GM23338 (cell line): Measurements from ENCODE around the gene PBLD. TPM values are rescaled to one million over a fixed set of nuclear protein-coding genes. Genes with fewer than 3 reads are reported as not detected.
A peak's percentile ranks its signal among the peaks of the same experiment; 100 is the strongest.

Experiments
- ATAC-seq: fragments of 200-7000 bp; cut with Tn5 transposase; 3 replicates; pipeline ENCODE4 v1.9.1; 2020
- DNase-seq: peaks from one replicate; pipeline ENCODE4 v3.0.0-alpha.2; 2015; ENCODE audit warnings: low spot score
- H2AFZ ChIP-seq: fragments of 200-600 bp; sonication (generic); 2 replicates; pipeline ENCODE4 v1.8.0; 2016; ENCODE audit warnings: antibody characterized with exemption, mild to moderate bottlenecking, moderate library complexity
- H3F3A ChIP-seq: fragments of 200-600 bp; sonication (generic); replicated peaks from 2 replicates; pipeline ENCODE4 v1.8.0; 2017; ENCODE audit warnings: antibody characterized with exemption, mixed run types, low read depth
- H3K27ac ChIP-seq: fragments of 200-600 bp; sonication (generic); 2 replicates; pipeline ENCODE4 v1.6.1; 2016; ENCODE audit warnings: low read depth
- H3K27me3 ChIP-seq: fragments of 200-600 bp; sonication (generic); 2 replicates; pipeline ENCODE4 v1.8.0; 2016; ENCODE audit warnings: mild to moderate bottlenecking, mixed run types, moderate library complexity; ENCODE audit not compliant: insufficient read depth
- H3K36me3 ChIP-seq: fragments of 200-600 bp; sonication (generic); 2 replicates; pipeline ENCODE4 v1.8.0; 2016; ENCODE audit warnings: mild to moderate bottlenecking; ENCODE audit not compliant: insufficient read depth
- H3K4me1 ChIP-seq: fragments of 200-600 bp; sonication (generic); 2 replicates; pipeline ENCODE4 v1.8.0; 2016; ENCODE audit warnings: mild to moderate bottlenecking, moderate library complexity; ENCODE audit not compliant: insufficient read depth
- H3K4me2 ChIP-seq: fragments of 200-600 bp; sonication (generic); 2 replicates; pipeline ENCODE4 v1.7.1; 2017; ENCODE audit warnings: mixed run types
- H3K4me3 ChIP-seq: fragments of 200-600 bp; sonication (generic); 2 replicates; pipeline ENCODE4 v1.6.1; 2016; ENCODE audit warnings: mixed run types
- H3K79me2 ChIP-seq: fragments of 200-600 bp; sonication (generic); replicated peaks from 2 replicates; pipeline ENCODE4 v1.8.0; 2017; ENCODE audit warnings: mild to moderate bottlenecking; ENCODE audit not compliant: insufficient read depth
- H3K9me2 ChIP-seq: fragments of 200-600 bp; sonication (generic); 2 replicates; pipeline ENCODE4 v1.8.0; 2017; ENCODE audit not compliant: insufficient read depth
- H4K20me1 ChIP-seq: fragments of 200-600 bp; sonication (generic); replicated peaks from 2 replicates; pipeline ENCODE4 v1.8.0; 2017; ENCODE audit warnings: mild to moderate bottlenecking; ENCODE audit not compliant: insufficient read depth
- H3K27ac Mint-ChIP-seq: 2 replicates; pipeline ENCODE4 v1.8.0; 2020; ENCODE audit warnings: inconsistent platforms, mild to moderate bottlenecking, moderate library complexity, mixed read lengths
- H3K27me3 Mint-ChIP-seq: 3 replicates; pipeline ENCODE4 v1.8.0; 2022; ENCODE audit warnings: low read depth, mild to moderate bottlenecking, moderate library complexity, mixed read lengths, inconsistent platforms; ENCODE audit not compliant: insufficient read depth, poor library complexity
- H3K36me3 Mint-ChIP-seq: 3 replicates; pipeline ENCODE4 v1.8.0; 2021; ENCODE audit warnings: low read depth, mild to moderate bottlenecking, inconsistent platforms, moderate library complexity, mixed read lengths
- H3K4me1 Mint-ChIP-seq: 3 replicates; pipeline ENCODE4 v1.8.0; 2020; ENCODE audit warnings: mild to moderate bottlenecking, inconsistent platforms, mixed read lengths
- H3K4me3 Mint-ChIP-seq: 3 replicates; pipeline ENCODE4 v1.8.0; 2021; ENCODE audit warnings: moderate library complexity, mild to moderate bottlenecking, inconsistent platforms, mixed read lengths
- H3K9me3 Mint-ChIP-seq: 3 replicates; pipeline ENCODE4 v1.8.0; 2020; ENCODE audit warnings: moderate library complexity, mild to moderate bottlenecking, inconsistent platforms, mixed read lengths
- CREB1 ChIP-seq: fragments of 250-450 bp; sonication (Bioruptor Pico); IDR thresholded peaks from 2 replicates; pipeline ENCODE4 v1.5.0; 2020; ENCODE audit warnings: low read depth, mild to moderate bottlenecking, moderate library complexity
- ETS1 ChIP-seq: IDR thresholded peaks from 2 replicates; pipeline ENCODE4 v1.6.1; 2016; ENCODE audit warnings: antibody characterized with exemption
- JUNB ChIP-seq: IDR thresholded peaks from one replicate; pipeline ENCODE4 v1.6.1; 2016; ENCODE audit warnings: antibody characterized with exemption; ENCODE audit not compliant: unreplicated experiment
- NANOG ChIP-seq: IDR thresholded peaks from 2 replicates; pipeline ENCODE4 v1.6.1; 2016; ENCODE audit warnings: antibody characterized with exemption, borderline replicate concordance
- POLR2AphosphoS5 ChIP-seq: IDR thresholded peaks from 2 replicates; pipeline ENCODE4 v1.6.1; 2016; ENCODE audit warnings: antibody characterized with exemption, low read depth
- STAT1 ChIP-seq: IDR thresholded peaks from one replicate; pipeline ENCODE4 v1.6.1; 2016; ENCODE audit warnings: antibody characterized with exemption; ENCODE audit not compliant: unreplicated experiment
- ZNF114 ChIP-seq: fragments of 250-450 bp; sonication (Bioruptor Pico); IDR thresholded peaks from 2 replicates; pipeline ENCODE4 v1.5.0; 2020; ENCODE audit warnings: mild to moderate bottlenecking, moderate library complexity
- ZNF462 ChIP-seq: fragments of 250-450 bp; sonication (Bioruptor Pico); IDR thresholded peaks from 2 replicates; pipeline ENCODE4 v1.5.0; 2020; ENCODE audit warnings: mild to moderate bottlenecking, moderate library complexity
- polyA plus RNA-seq: library from polyadenylated mRNA; unstranded; fragments of >200 nt; fragmentation: Nextera tagmentation; extraction: Ambion mirVana; gene quantifications from 2 replicates; pipeline ENCODE4 v1.2.1, GENCODE V29; 2016
- total RNA-seq: library from RNA; depleted of rRNA; stranded (reverse); fragments of >200 nt; shearing (Covaris generic); gene quantifications from 2 replicates; pipeline ENCODE4 v1.2.3, GENCODE V29; 2014
- TF ChIP-seq, protein P1 (sequence below), 2 experiments: fragments of 200-600 bp in 1 of 2; sonication (generic) in 1 of 2; conservative IDR thresholded peaks; 2 replicates each; pipeline versions ENCODE4 v1.5.1 to v1.6.1; 2016 to 2017; ENCODE audit warnings: antibody characterized with exemption in 2 of 2, low read depth in 2 of 2, mild to moderate bottlenecking in 2 of 2, moderate library complexity in 1 of 2

PBLD gene
- total and polyA plus RNA-seq, 2 experiments from 2014 or later: 0.90 to 1.5 TPM

GRCh38 chr10:68288717-68289116 lies 44.0 kb downstream of the PBLD start:
- peaks cover 3% of the 10 kb centered on the region for H3K27me3 Mint-ChIP-seq

DNA sequence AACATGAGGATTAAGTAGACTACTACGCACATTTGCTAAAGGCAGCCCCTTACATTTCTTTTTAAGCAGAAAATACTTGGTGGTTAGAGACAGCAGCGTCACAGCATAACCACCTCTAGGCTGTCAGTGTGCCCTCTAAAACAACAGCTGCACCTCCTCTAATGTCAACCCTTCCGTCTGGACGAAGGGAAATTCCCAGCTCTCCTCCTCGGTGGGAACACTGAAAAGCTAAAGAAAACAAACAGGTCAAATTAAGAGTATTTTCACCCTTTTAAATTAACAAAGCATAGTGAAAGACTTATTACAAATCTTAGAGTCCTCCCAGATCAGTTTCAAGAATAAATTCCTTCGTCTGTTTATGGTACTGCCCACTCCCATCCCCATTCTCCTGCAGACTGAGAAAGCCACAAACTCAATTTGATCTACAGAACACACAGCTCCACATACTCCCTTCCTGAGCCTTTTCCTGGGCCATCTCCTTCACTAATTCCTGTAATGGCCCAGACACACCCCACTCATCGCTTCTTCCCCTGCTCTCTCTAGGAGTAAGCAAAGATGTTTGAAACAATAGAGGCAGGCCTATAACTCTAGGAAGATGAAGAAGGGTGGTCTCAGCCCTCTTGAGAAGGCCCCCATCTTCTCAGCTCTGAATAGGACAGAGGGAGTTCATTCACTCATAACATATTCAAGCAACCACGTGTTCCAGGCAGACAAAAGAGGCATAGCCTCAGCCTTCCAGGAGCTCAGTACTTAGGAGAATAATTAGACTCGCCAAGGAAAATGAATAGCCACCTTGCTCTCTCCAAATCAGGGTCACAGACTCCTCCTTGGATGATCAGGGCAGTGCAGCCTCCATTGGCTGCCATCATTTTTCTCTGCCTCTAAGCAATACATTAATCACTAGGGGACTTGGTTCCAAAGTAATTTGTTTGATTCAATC lies 48.4 kb downstream of the PBLD start:
- Mint-ChIP-seq H3K27ac (no peak overlapping the region), H3K4me3 (no peak overlapping the region), H3K27me3 (no peaks in the 10 kb centered on the region), H3K4me1 (no peaks in the 10 kb centered on the region), H3K9me3 (peaks cover 11% of the 10 kb centered on the region), H3K36me3 (peaks cover 4% of the 10 kb centered on the region; the same call in 2 of the 3 replicates)
- DNase-seq (no peak), ATAC-seq (no peak)
- Histone ChIP-seq H2AFZ (peak overlapping the region; percentile 52; the same call in 1 of the 2 replicates), H3K4me3 (no peak overlapping the region), H3K4me1 (no peaks in the 10 kb centered on the region), H3K79me2 (no peaks in the 10 kb centered on the region), H3K36me3 (no peaks in the 10 kb centered on the region), H3K27ac (no peak overlapping the region), H3K4me2 (no peak overlapping the region), H3K27me3 (no peaks in the 10 kb centered on the region), H3K9me2 (no peaks in the 10 kb centered on the region), H4K20me1 (no peaks in the 10 kb centered on the region), H3F3A (no peaks in the 10 kb centered on the region)
- TF ChIP-seq POLR2AphosphoS5: no peak
- TF ChIP-seq ZNF114 (CRISPR knock-in tag): no peak
- TF ChIP-seq ZNF462 (CRISPR knock-in tag): no peak
- TF ChIP-seq STAT1: no peak
- no peak for TF ChIP-seq NANOG
- TF ChIP-seq JUNB: no peak

More at GRCh38 chr10:68288717-68289116, 44.0 kb downstream of the PBLD start:
- DNase-seq: no peak
- no peak for ATAC-seq
- no peaks in the 10 kb centered on the region for H4K20me1 ChIP-seq
- H3K27me3 ChIP-seq: no peaks in the 10 kb centered on the region
- Mint-ChIP-seq H3K4me3 (no peak overlapping the region), H3K27ac (no peak overlapping the region), H3K4me1 (no peaks in the 10 kb centered on the region), H3K9me3 (no peaks in the 10 kb centered on the region), H3K36me3 (no peaks in the 10 kb centered on the region)
- H3K4me3 ChIP-seq: no peak overlapping the region
- H3F3A ChIP-seq: no peaks in the 10 kb centered on the region
- TF ChIP-seq JUNB (no peak), CREB1 (CRISPR knock-in tag) (no peak), ETS1 (no peak)
- TF ChIP-seq, protein P1, sequence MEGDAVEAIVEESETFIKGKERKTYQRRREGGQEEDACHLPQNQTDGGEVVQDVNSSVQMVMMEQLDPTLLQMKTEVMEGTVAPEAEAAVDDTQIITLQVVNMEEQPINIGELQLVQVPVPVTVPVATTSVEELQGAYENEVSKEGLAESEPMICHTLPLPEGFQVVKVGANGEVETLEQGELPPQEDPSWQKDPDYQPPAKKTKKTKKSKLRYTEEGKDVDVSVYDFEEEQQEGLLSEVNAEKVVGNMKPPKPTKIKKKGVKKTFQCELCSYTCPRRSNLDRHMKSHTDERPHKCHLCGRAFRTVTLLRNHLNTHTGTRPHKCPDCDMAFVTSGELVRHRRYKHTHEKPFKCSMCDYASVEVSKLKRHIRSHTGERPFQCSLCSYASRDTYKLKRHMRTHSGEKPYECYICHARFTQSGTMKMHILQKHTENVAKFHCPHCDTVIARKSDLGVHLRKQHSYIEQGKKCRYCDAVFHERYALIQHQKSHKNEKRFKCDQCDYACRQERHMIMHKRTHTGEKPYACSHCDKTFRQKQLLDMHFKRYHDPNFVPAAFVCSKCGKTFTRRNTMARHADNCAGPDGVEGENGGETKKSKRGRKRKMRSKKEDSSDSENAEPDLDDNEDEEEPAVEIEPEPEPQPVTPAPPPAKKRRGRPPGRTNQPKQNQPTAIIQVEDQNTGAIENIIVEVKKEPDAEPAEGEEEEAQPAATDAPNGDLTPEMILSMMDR (conservative IDR thresholded peaks at IDR 0.05; ENCODE audit: low read depth in 2 of 2): no peak
- no peak overlapping the region for H3K4me2 ChIP-seq
- H3K79me2 ChIP-seq: no peaks in the 10 kb centered on the region
- H3K4me1 ChIP-seq: no peaks in the 10 kb centered on the region
- H3K27ac ChIP-seq: no peak overlapping the region
- H3K9me2 ChIP-seq: no peaks in the 10 kb centered on the region
- H2AFZ ChIP-seq: no peak overlapping the region
- H3K36me3 ChIP-seq: no peaks in the 10 kb centered on the region
